ENCODE measurements around the gene DIO3.
A peak's percentile ranks its signal among the peaks of the same experiment; 100 is the strongest.

The DIO3 gene

GRCh38 chr14:101578489-101578888, 17.2 kb downstream of the DIO3 start:
- no peak for TF ChIP-seq POLR2AphosphoS5 (IDR thresholded peaks at IDR 0.05; ENCODE audit: low read depth, low read length)
- TF ChIP-seq REST (IDR thresholded peaks at IDR 0.05; ENCODE audit: insufficient read depth in 1 of 2, low read depth in 2 of 2, low read length in 2 of 2) = no peak

GRCh38 chr14:101579372-101580080, 18.2 kb downstream of the DIO3 start:
- TF ChIP-seq POLR2AphosphoS5 (IDR thresholded peaks at IDR 0.05; ENCODE audit: low read depth, low read length) (no peak), TAF1 (IDR thresholded peaks at IDR 0.05; ENCODE audit: borderline replicate concordance, insufficient read depth, low read length) (no peak), FOXP2 (optimal IDR thresholded peaks at IDR 0.05; ENCODE audit: borderline replicate concordance, extremely low read depth, extremely low read length, insufficient read depth) (no peak), SIN3A (IDR thresholded peaks at IDR 0.05; ENCODE audit: borderline replicate concordance, insufficient read depth, low read length) (no peak), REST (IDR thresholded peaks at IDR 0.05; ENCODE audit: insufficient read depth in 1 of 2, low read depth in 2 of 2, low read length in 2 of 2) (no peak)

GRCh38 chr14:101581806-101582205, 20.5 kb downstream of the DIO3 start:
- no peak for TF ChIP-seq FOXP2 (optimal IDR thresholded peaks at IDR 0.05; ENCODE audit: borderline replicate concordance, extremely low read depth, extremely low read length, insufficient read depth)
- TF ChIP-seq REST (IDR thresholded peaks at IDR 0.05; ENCODE audit: insufficient read depth in 1 of 2, low read depth in 2 of 2, low read length in 2 of 2) = 0 out of 4 replicates have a peak, but pooled peaks of 1 of the 2 experiments have one; percentile 27

- no peak for TF ChIP-seq POLR2AphosphoS5 (IDR thresholded peaks at IDR 0.05; ENCODE audit: low read depth, low read length)
- TF ChIP-seq FOXP2 (optimal IDR thresholded peaks at IDR 0.05; ENCODE audit: borderline replicate concordance, extremely low read depth, extremely low read length, insufficient read depth) = no peak
- TF ChIP-seq TAF1 (IDR thresholded peaks at IDR 0.05; ENCODE audit: borderline replicate concordance, insufficient read depth, low read length) = no peak
- no peak for TF ChIP-seq REST (IDR thresholded peaks at IDR 0.05; ENCODE audit: insufficient read depth in 1 of 2, low read depth in 2 of 2, low read length in 2 of 2)
- no peak for TF ChIP-seq SIN3A (IDR thresholded peaks at IDR 0.05; ENCODE audit: borderline replicate concordance, insufficient read depth, low read length)
Observed at GRCh38 chr14:101582294-101582693, 21.0 kb downstream of the DIO3 start.

Data from PFSK-1 (cell line).